K562 (cell line): Measurements from ENCODE around the gene ACOX1. TPM values are rescaled to one million over a fixed set of nuclear protein-coding genes. Genes with fewer than 3 reads are reported as not detected.

Experiments used
- AFF1 ChIP-seq, 2 experiments: fragments of 450-650 bp; IDR thresholded peaks; 2 replicates each; pipeline ENCODE4 v1.6.1; 2018; ENCODE audit warnings: mild to moderate bottlenecking in 2 of 2, low read depth in 1 of 2; ENCODE audit not compliant: partially characterized antibody in 2 of 2
- ARHGAP35 ChIP-seq: fragments of 450-650 bp; IDR thresholded peaks from 2 replicates; pipeline ENCODE4 v1.6.1; 2018; ENCODE audit not compliant: partially characterized antibody
- CHD2 ChIP-seq: IDR thresholded peaks from 2 replicates; pipeline ENCODE4 v1.6.1; 2011; ENCODE audit warnings: low read depth, low read length
- CREM ChIP-seq: IDR thresholded peaks from 2 replicates; pipeline ENCODE4 v1.6.1; 2014; ENCODE audit warnings: antibody characterized with exemption, low read depth
- KAT2B ChIP-seq: IDR thresholded peaks from one replicate; pipeline ENCODE4 v1.6.1; 2012; ENCODE audit warnings: low read depth, mild to moderate bottlenecking, control low read depth, inconsistent platforms, low read length, moderate library complexity
- KDM2B ChIP-seq: fragments of 250-450 bp; sonication (Bioruptor Pico); IDR thresholded peaks from 2 replicates; pipeline ENCODE4 v1.8.0; 2021; ENCODE audit warnings: mild to moderate bottlenecking, moderate library complexity
- LARP7 ChIP-seq: fragments of 450-650 bp; IDR thresholded peaks from 2 replicates; pipeline ENCODE4 v1.6.1; 2016
- MCM5 ChIP-seq: fragments of 450-650 bp; IDR thresholded peaks from 2 replicates; pipeline ENCODE4 v1.6.1; 2016; ENCODE audit warnings: low read depth
- NKRF ChIP-seq: fragments of 450-650 bp; IDR thresholded peaks from 2 replicates; pipeline ENCODE4 v1.6.1; 2016; ENCODE audit warnings: borderline replicate concordance
- SREBF2 ChIP-seq: sonication (generic); formaldehyde crosslinking; IDR thresholded peaks from 2 replicates; pipeline ENCODE4 v1.4.0; 2020; ENCODE audit warnings: mild to moderate bottlenecking, missing genetic modification reagents
- XRCC5 ChIP-seq: fragments of 200-400 bp; formaldehyde crosslinking; IDR thresholded peaks from 2 replicates; pipeline ENCODE4 v1.6.1; 2017; ENCODE audit warnings: low read depth, mild to moderate bottlenecking, low read length
- ZNF347 ChIP-seq: fragments of 450-650 bp; formaldehyde crosslinking; IDR thresholded peaks from 2 replicates; pipeline ENCODE4 v1.4.0; 2020; ENCODE audit warnings: low read depth, mild to moderate bottlenecking, moderate library complexity
- ZNF407 ChIP-seq: fragments of 450-650 bp; IDR thresholded peaks from 2 replicates; pipeline ENCODE4 v1.6.1; 2016; ENCODE audit warnings: low read depth
- ZNF551 ChIP-seq: fragments of 250-450 bp; sonication (Bioruptor Pico); IDR thresholded peaks from 2 replicates; pipeline ENCODE4 v1.5.0; 2021; ENCODE audit warnings: mild to moderate bottlenecking, moderate library complexity
- polyA plus RNA-seq, 8 experiments: library from polyadenylated mRNA; depleted of rRNA in 4 of 8; stranded (reverse) in 5 of 8; unstranded in 3 of 8; fragments of >200 nt; fragmentation: Nextera tagmentation in 2 of 8; fragmentation: Illumina TruSeq in 1 of 8; extraction: Ambion mirVana in 2 of 8; extraction: Trizol in 1 of 8; gene quantifications; 2 replicates each; pipeline versions ENCODE4 v1.2.1 to v1.2.3, GENCODE V29; 2011 to 2014; ENCODE audit warnings: inconsistent platforms in 1 of 8, missing spikeins in 1 of 8
- total RNA-seq, 7 experiments: library from RNA; depleted of rRNA in 6 of 7; stranded (reverse); fragments of >200 nt in 6 of 7; fragmentation: Illumina TruSeq in 2 of 7; extraction: Trizol in 2 of 7; gene quantifications; 2 replicates each; pipeline versions ENCODE4 v1.2.1 to v1.2.3, GENCODE V29; 2011 to 2021; ENCODE audit warnings: low replicate concordance in 1 of 7

ACOX1 gene
- total and polyA plus RNA-seq, 9 of the 15 experiments (the other 6 are each of a cell fraction or from before 2014, with no cell fraction given) = 7.8 to 24.1 (median 14.5) TPM

- TF ChIP-seq SREBF2 (CRISPR knock-in tag) (no peak), ZNF407 (no peak), ZNF347 (CRISPR knock-in tag) (no peak), CHD2 (no peak), LARP7 (peak; percentile 86; the same call in 1 of the 2 replicates), ZNF551 (CRISPR knock-in tag) (no peak), CREM (no peak), KDM2B (CRISPR knock-in tag) (no peak), XRCC5 (no peak), NKRF (0 out of 2 replicates have a peak, but pooled peaks have one; percentile 28), KAT2B (no peak), ARHGAP35 (peak; percentile 76), AFF1 (IDR thresholded peaks at IDR 0.05; ENCODE audit: low read depth in 1 of 2, partially characterized antibody in 2 of 2) (no peak), MCM5 (no peak)
These were observed 3.2 kb downstream of the ACOX1 start (continued) for GRCh38 chr17:75975757-75976174.
